Measurements from ENCODE around the gene ATP11A.

The ATP11A gene

GRCh38 chr13:112905086-112905485, 215.2 kb downstream of the ATP11A start:
- no peak for TF ChIP-seq CTCF (IDR thresholded peaks at IDR 0.05)

- no peak for TF ChIP-seq CTCF (IDR thresholded peaks at IDR 0.05)
Measured at GRCh38 chr13:112905619-112905989, 215.8 kb downstream of the ATP11A start.

- TF ChIP-seq CTCF (IDR thresholded peaks at IDR 0.05): no peak
Measured at GRCh38 chr13:112905990-112906641, 216.3 kb downstream of the ATP11A start.

GRCh38 chr13:112907286-112907685, 217.4 kb downstream of the ATP11A start:
- TF ChIP-seq CTCF (IDR thresholded peaks at IDR 0.05): no peak

GRCh38 chr13:112907871-112908331, 218.1 kb downstream of the ATP11A start:
- no peak for TF ChIP-seq CTCF (IDR thresholded peaks at IDR 0.05)

DNA sequence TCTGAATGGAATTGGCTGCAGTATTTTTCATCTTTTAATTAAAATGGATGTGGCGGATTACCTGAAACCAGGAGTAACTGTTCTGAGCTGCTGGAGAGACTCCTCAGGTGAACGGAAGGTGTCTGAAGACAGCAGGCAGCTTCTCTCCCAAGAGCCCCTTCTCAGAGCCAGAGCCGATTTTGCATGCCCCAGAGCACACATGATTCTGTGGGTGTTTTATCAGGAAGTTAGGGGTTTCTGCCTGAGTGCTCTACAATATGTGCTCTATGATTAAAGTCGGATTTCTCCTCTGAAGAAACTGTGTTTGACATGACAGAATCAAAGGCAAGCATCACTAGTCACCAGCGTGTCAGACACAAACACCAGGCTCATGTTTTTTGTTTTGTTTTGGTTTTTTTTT, 218.5 kb downstream of the ATP11A start:
- TF ChIP-seq CTCF (IDR thresholded peaks at IDR 0.05): no peak

GRCh38 chr13:112910016-112910415, 220.2 kb downstream of the ATP11A start:
- TF ChIP-seq CTCF (IDR thresholded peaks at IDR 0.05): no peak
